Tibial nerve (tissue), 4 donors: ENCODE measurements around the gene OGDH.

ENCODE experiments used
- CTCF ChIP-seq, 5 experiments: fragments of 200-600 bp in 3 of 5; fragments of 450-650 bp in 2 of 5; sonication (generic) in 3 of 5; IDR thresholded peaks; one replicate each; pipeline ENCODE4 v1.5.1; 2016 to 2019; ENCODE audit warnings: antibody characterized with exemption in 5 of 5, mild to moderate bottlenecking in 3 of 5, moderate library complexity in 2 of 5
- EP300 ChIP-seq, 2 donors: sonication (generic); formaldehyde crosslinking; IDR thresholded peaks; one replicate each; pipeline ENCODE4 v1.6.1; 2017; ENCODE audit warnings: antibody characterized with exemption in 2 of 2, mild to moderate bottlenecking in 1 of 2
- POLR2A ChIP-seq, 2 donors: fragments of 450-650 bp; IDR thresholded peaks; one replicate each; pipeline ENCODE4 v1.6.1; 2017; ENCODE audit warnings: antibody characterized with exemption in 2 of 2, mild to moderate bottlenecking in 2 of 2, moderate library complexity in 2 of 2

- TF ChIP-seq POLR2A (IDR thresholded peaks at IDR 0.05) (no peak), CTCF (IDR thresholded peaks at IDR 0.05) (no peak), EP300 (IDR thresholded peaks at IDR 0.05) (no peak)
Measured at GRCh38 chr7:44705434-44705833, 99.0 kb downstream of the OGDH start.
